HL-60/S4 treated with retinoic acid at 250 ng/mL for 4 days and 3 days (cell line): ENCODE results near the gene SOBP.

Source experiments
- in situ Hi-C: fragments of 300-500 bp; cut with MboI; formaldehyde crosslinking; loops from 2 replicates; pipeline ENCODE4 v1.7.0; 2022; ENCODE audit warnings: low sequenced_read_pairs

The SOBP gene

GRCh38 chr6:107654764-107655163, 164.8 kb downstream of the SOBP start:
- in situ Hi-C loops, result no loop called here

GRCh38 chr6:107655245-107655644, 165.3 kb downstream of the SOBP start:
- in situ Hi-C loops, result no loop called here

GRCh38 chr6:107655864-107656263, 165.9 kb downstream of the SOBP start:
- in situ Hi-C loops, result no loop called here

- in situ Hi-C loops, result no loop called here
Measured at GRCh38 chr6:107656401-107656800, 166.5 kb downstream of the SOBP start.

- in situ Hi-C loops, result no loop called here
Measured at GRCh38 chr6:107656883-107657282, 167.0 kb downstream of the SOBP start.

- in situ Hi-C loops, result no loop called here
Measured at GRCh38 chr6:107657373-107657754, 167.4 kb downstream of the SOBP start.

GRCh38 chr6:107657755-107658461, 168.0 kb downstream of the SOBP start:
- in situ Hi-C loops, result no loop called here

- in situ Hi-C loops, result no loop called here
Measured at GRCh38 chr6:107658920-107659865, 169.3 kb downstream of the SOBP start.

GRCh38 chr6:107660839-107661238, 170.9 kb downstream of the SOBP start:
- in situ Hi-C loops, result no loop called here

GRCh38 chr6:107661291-107661690, 171.4 kb downstream of the SOBP start:
- in situ Hi-C loops, result no loop called here

GRCh38 chr6:107662333-107662732, 172.4 kb downstream of the SOBP start:
- in situ Hi-C loops, result no loop called here

- in situ Hi-C loops, result no loop called here
Measured at GRCh38 chr6:107663308-107663707, 173.4 kb downstream of the SOBP start.

GRCh38 chr6:107665382-107665781, 175.5 kb downstream of the SOBP start:
- in situ Hi-C loops, result no loop called here

GRCh38 chr6:107666084-107666980, 176.4 kb downstream of the SOBP start:
- in situ Hi-C loops, result no loop called here

- in situ Hi-C loops, result no loop called here
Measured at GRCh38 chr6:107666981-107667601, 177.2 kb downstream of the SOBP start.

GRCh38 chr6:107667790-107668189, 177.9 kb downstream of the SOBP start:
- in situ Hi-C loops, result no loop called here

GRCh38 chr6:107668743-107669474, 179.0 kb downstream of the SOBP start:
- in situ Hi-C loops, result no loop called here

GRCh38 chr6:107670792-107671199, 180.9 kb downstream of the SOBP start:
- in situ Hi-C loops, result no loop called here

GRCh38 chr6:107673076-107673494, 183.2 kb downstream of the SOBP start:
- in situ Hi-C loops, result no loop called here
